ENCODE measurements around the gene PRR23A. TPM values are rescaled to one million over a fixed set of nuclear protein-coding genes. Genes with fewer than 3 reads are reported as not detected.
"Not testable (repeated sequence)": the region's sequence is repeated elsewhere in the genome, so short reads cannot be mapped to it uniquely, and the experiment has no call there.

Gene PRR23A
- not detected in 2 replicates for total RNA-seq

- DNase-seq (ENCODE audit: extremely low read depth, low read depth, low spot score), result no peak
Measured at GRCh38 chr3:139006051-139006716, at the start of gene PRR23A. PRR23A (minus strand) TSS chr3:139006268; CDS start chr3:139006268, 0 bp downstream.

- no peak for DNase-seq (ENCODE audit: extremely low read depth, low read depth, low spot score)
Measured at GRCh38 chr3:139052802-139053600, 46.9 kb upstream of the PRR23A start.

GRCh38 chr3:139044366-139045210 lies 38.5 kb upstream of the PRR23A start, which contains the start of gene PRR23C:
PRR23C (minus strand) TSS chr3:139044892; CDS start chr3:139044620, 272 bp downstream.
- DNase-seq (ENCODE audit: extremely low read depth, low read depth, low spot score), result no peak

- DNase-seq (ENCODE audit: extremely low read depth, low read depth, low spot score), result no peak
Measured at GRCh38 chr3:139043554-139044365, 37.7 kb upstream of the PRR23A start.

GRCh38 chr3:139037478-139037877 lies 31.4 kb upstream of the PRR23A start:
- DNase-seq (ENCODE audit: extremely low read depth, low read depth, low spot score), result no peak

- no peak for DNase-seq (ENCODE audit: extremely low read depth, low read depth, low spot score)
Measured at GRCh38 chr3:139032326-139033002, 26.4 kb upstream of the PRR23A start.

- not testable (repeated sequence) for DNase-seq (ENCODE audit: extremely low read depth, low read depth, low spot score)
Measured at GRCh38 chr3:139030576-139030975, 24.5 kb upstream of the PRR23A start.

GRCh38 chr3:139024968-139025367 lies 18.9 kb upstream of the PRR23A start:
- no peak for DNase-seq (ENCODE audit: extremely low read depth, low read depth, low spot score)

GRCh38 chr3:139020868-139021234 lies 14.8 kb upstream of the PRR23A start, which contains the start of gene PRR23B:
PRR23B (minus strand) TSS chr3:139020926; CDS start chr3:139020661, 265 bp downstream.
- DNase-seq (ENCODE audit: extremely low read depth, low read depth, low spot score), result no peak

GRCh38 chr3:139020036-139020867 lies 14.2 kb upstream of the PRR23A start:
- DNase-seq (ENCODE audit: extremely low read depth, low read depth, low spot score), result no peak

- DNase-seq (ENCODE audit: extremely low read depth, low read depth, low spot score), result no peak
Measured at GRCh38 chr3:139016430-139017048, 10.5 kb upstream of the PRR23A start.

- no peak for DNase-seq (ENCODE audit: extremely low read depth, low read depth, low spot score)
Measured at GRCh38 chr3:139005356-139005993, 593 bp downstream of the PRR23A start.

- no peak for DNase-seq (ENCODE audit: extremely low read depth, low read depth, low spot score)
Measured at GRCh38 chr3:138995706-138996105, 10.4 kb downstream of the PRR23A start.

- DNase-seq (ENCODE audit: extremely low read depth, low read depth, low spot score), result no peak
Measured at GRCh38 chr3:138987181-138987580, 18.9 kb downstream of the PRR23A start.

- DNase-seq (ENCODE audit: extremely low read depth, low read depth, low spot score), result no peak
Measured at GRCh38 chr3:138985932-138986331, 20.1 kb downstream of the PRR23A start.

- DNase-seq (ENCODE audit: extremely low read depth, low read depth, low spot score), result no peak
Measured at GRCh38 chr3:138984816-138985215, 21.3 kb downstream of the PRR23A start.

GRCh38 chr3:138976047-138976446 lies 30.0 kb downstream of the PRR23A start:
- DNase-seq (ENCODE audit: extremely low read depth, low read depth, low spot score), result no peak

GRCh38 chr3:138975351-138975750 lies 30.7 kb downstream of the PRR23A start:
- DNase-seq (ENCODE audit: extremely low read depth, low read depth, low spot score), result no peak

All from glomerular endothelial cell (primary cell).